ENCODE results near the gene LAMB3.

LAMB3 gene

GRCh38 chr1:209630383-209631225 is 21.6 kb downstream of the LAMB3 start:
- DNase-seq, result no peak

GRCh38 chr1:209629621-209630382 is 22.4 kb downstream of the LAMB3 start:
- no peak for DNase-seq

GRCh38 chr1:209628618-209629299 is 23.5 kb downstream of the LAMB3 start:
- no peak for DNase-seq

- peak; percentile 74 for DNase-seq
These were observed 24.5 kb downstream of the LAMB3 start for GRCh38 chr1:209627732-209628196.

- DNase-seq, result no peak
These were observed 25.0 kb downstream of the LAMB3 start for GRCh38 chr1:209627027-209627731.

GRCh38 chr1:209626346-209627026 is 25.7 kb downstream of the LAMB3 start:
- no peak for DNase-seq

GRCh38 chr1:209625791-209626285 is 26.4 kb downstream of the LAMB3 start:
- DNase-seq, result no peak

GRCh38 chr1:209624558-209625549 is 27.4 kb downstream of the LAMB3 start:
- DNase-seq, result no peak

GRCh38 chr1:209622841-209623829 is 29.1 kb downstream of the LAMB3 start:
- no peak for DNase-seq

GRCh38 chr1:209621741-209622655 is 30.2 kb downstream of the LAMB3 start:
- no peak for DNase-seq

GRCh38 chr1:209621286-209621685 is 30.9 kb downstream of the LAMB3 start:
- DNase-seq, result no peak

GRCh38 chr1:209620487-209620884 is 31.7 kb downstream of the LAMB3 start:
- no peak for DNase-seq

- DNase-seq, result no peak
These were observed 32.3 kb downstream of the LAMB3 start for GRCh38 chr1:209619696-209620486.

GRCh38 chr1:209618756-209619420 is 33.3 kb downstream of the LAMB3 start:
- DNase-seq, result no peak

- no peak for DNase-seq
These were observed 33.9 kb downstream of the LAMB3 start for GRCh38 chr1:209618291-209618690.

- DNase-seq, result no peak
These were observed 34.5 kb downstream of the LAMB3 start for GRCh38 chr1:209617755-209618154.

All from T-helper 9 cell (primary cell).